ENCODE results near the gene SLC13A1. TPM values are rescaled to one million over a fixed set of nuclear protein-coding genes. Genes with fewer than 3 reads are reported as not detected.
A peak's percentile ranks its signal among the peaks of the same experiment; 100 is the strongest.

The SLC13A1 gene
- total RNA-seq, 1 experiment from 2014 or later = not detected

GRCh38 chr7:123169065-123169464 lies 30.7 kb downstream of the SLC13A1 start:
- Mint-ChIP-seq H3K9me3 (ENCODE audit: unreplicated experiment) (no peaks in the 10 kb centered on the region), H3K27me3 (ENCODE audit: insufficient read depth, unreplicated experiment) (peaks cover 4% of the 10 kb centered on the region), H3K4me3 (ENCODE audit: unreplicated experiment) (no peak overlapping the region), H3K4me1 (ENCODE audit: insufficient read depth, unreplicated experiment) (no peaks in the 10 kb centered on the region), H3K27ac (ENCODE audit: low read depth, unreplicated experiment) (no peak overlapping the region), H3K36me3 (ENCODE audit: insufficient read depth, unreplicated experiment) (no peaks in the 10 kb centered on the region)
- POLR2A ChIA-PET = no interaction called here
- TF ChIP-seq CTCF (IDR thresholded peaks at IDR 0.05; ENCODE audit: unreplicated experiment) = no peak
- CTCF ChIA-PET = no interaction called here
- intact Hi-C loops (cut with micrococcal nuclease) = no loop called here
- no peak for DNase-seq (ENCODE audit: unreplicated experiment)
- no TSS peak for BruUV-seq (replicated peaks)

- no peak for DNase-seq (ENCODE audit: unreplicated experiment)
- H3K9me3 Mint-ChIP-seq (ENCODE audit: unreplicated experiment) = no peaks in the 10 kb centered on the region
- H3K4me3 Mint-ChIP-seq (ENCODE audit: unreplicated experiment) = no peak overlapping the region
- H3K36me3 Mint-ChIP-seq (ENCODE audit: insufficient read depth, unreplicated experiment) = no peaks in the 10 kb centered on the region
- CTCF ChIA-PET = interaction anchor here (0.7 to 5.7 kb wide), 4 partner anchors 194 to 1062 kb away, joined by 3 to 33 read pairs (median 4); no protein-coding TSS in a partner anchor
- POLR2A ChIA-PET = interaction anchor here (0.7 kb wide), 1 partner anchor 194 kb away, joined by 4 read pairs; no protein-coding TSS in a partner anchor
- no peaks in the 10 kb centered on the region for H3K27me3 Mint-ChIP-seq (ENCODE audit: insufficient read depth, unreplicated experiment)
- peaks cover 6% of the 10 kb centered on the region for H3K4me1 Mint-ChIP-seq (ENCODE audit: insufficient read depth, unreplicated experiment)
- no TSS peak for BruUV-seq (replicated peaks)
- no peak for TF ChIP-seq CTCF (IDR thresholded peaks at IDR 0.05; ENCODE audit: unreplicated experiment)
- intact Hi-C loops (cut with micrococcal nuclease) = no loop called here
- no peak overlapping the region for H3K27ac Mint-ChIP-seq (ENCODE audit: low read depth, unreplicated experiment)
Observed at GRCh38 chr7:123157606-123158005, 42.2 kb downstream of the SLC13A1 start.

- H3K4me1 Mint-ChIP-seq (ENCODE audit: insufficient read depth, unreplicated experiment) = peaks cover 6% of the 10 kb centered on the region
- H3K9me3 Mint-ChIP-seq (ENCODE audit: unreplicated experiment) = no peaks in the 10 kb centered on the region
- no TSS peak for BruUV-seq (replicated peaks)
- H3K27ac Mint-ChIP-seq (ENCODE audit: low read depth, unreplicated experiment) = no peak overlapping the region
- ChIA-PET CTCF (interaction anchor here (0.6 to 5.7 kb wide), 12 partner anchors 12 to 1063 kb away, joined by 3 to 33 read pairs (median 6); no protein-coding TSS in a partner anchor), POLR2A (interaction anchor here (0.6 to 2.3 kb wide), 2 partner anchors 79 to 270 kb away, joined by 3 to 5 read pairs; partner anchors contain the start of gene CADPS2)
- H3K4me3 Mint-ChIP-seq (ENCODE audit: unreplicated experiment) = no peak overlapping the region
- intact Hi-C loops (cut with micrococcal nuclease) = loop anchor here (2.0 kb wide), 1 partner anchor 937 kb away; no protein-coding TSS in a partner anchor
- TF ChIP-seq CTCF (IDR thresholded peaks at IDR 0.05; ENCODE audit: unreplicated experiment) = no peak
- DNase-seq (ENCODE audit: unreplicated experiment) = no peak
- H3K36me3 Mint-ChIP-seq (ENCODE audit: insufficient read depth, unreplicated experiment) = no peaks in the 10 kb centered on the region
- H3K27me3 Mint-ChIP-seq (ENCODE audit: insufficient read depth, unreplicated experiment) = no peaks in the 10 kb centered on the region
Observed at GRCh38 chr7:123155571-123155970, 44.2 kb downstream of the SLC13A1 start.

GRCh38 chr7:123154231-123154860 lies 45.4 kb downstream of the SLC13A1 start:
- Mint-ChIP-seq H3K27me3 (ENCODE audit: insufficient read depth, unreplicated experiment) (no peaks in the 10 kb centered on the region), H3K9me3 (ENCODE audit: unreplicated experiment) (no peaks in the 10 kb centered on the region), H3K27ac (ENCODE audit: low read depth, unreplicated experiment) (no peak overlapping the region), H3K4me3 (ENCODE audit: unreplicated experiment) (no peak overlapping the region), H3K36me3 (ENCODE audit: insufficient read depth, unreplicated experiment) (no peaks in the 10 kb centered on the region), H3K4me1 (ENCODE audit: insufficient read depth, unreplicated experiment) (peaks cover 6% of the 10 kb centered on the region)
- intact Hi-C loops (cut with micrococcal nuclease) = loop anchor here (1.0 to 2.0 kb wide), 5 partner anchors 213 to 936 kb away; no protein-coding TSS in a partner anchor
- BruUV-seq (replicated peaks) = no TSS peak
- TF ChIP-seq CTCF (IDR thresholded peaks at IDR 0.05; ENCODE audit: unreplicated experiment) = peak; percentile 77
- peak; percentile 92 for DNase-seq (ENCODE audit: unreplicated experiment)
- POLR2A ChIA-PET = interaction anchor here (0.6 to 2.3 kb wide), 6 partner anchors 52 to 487 kb away, joined by 3 to 5 read pairs (median 3); partner anchors contain the start of gene CADPS2
- CTCF ChIA-PET = interaction anchor here (0.6 to 5.7 kb wide), 31 partner anchors 9 to 368 kb away, joined by 3 to 33 read pairs (median 6); no protein-coding TSS in a partner anchor

Measured in MCF 10A (cell line).